CD4-positive, alpha-beta T cell (primary cell): ENCODE results near the gene ANO5. TPM values are rescaled to one million over a fixed set of nuclear protein-coding genes. Genes with fewer than 3 reads are reported as not detected.

Source experiments
- ATAC-seq: fragments of 200-7000 bp; cut with Tn5 transposase; one replicate; pipeline ENCODE4 v1.10.0; 2022; ENCODE audit warnings: mild to moderate bottlenecking; ENCODE audit not compliant: poor library complexity
- CTCF ChIA-PET: fragments of 350-600 bp; sonication (Branson Sonifier 250); formaldehyde crosslinking; loops from one replicate; lab custom pipeline; 2021; ENCODE audit warnings: antibody characterized with exemption, inconsistent platforms; lab: Charles Lee
- POLR2A ChIA-PET: fragments of 350-600 bp; sonication (Branson Sonifier 250); formaldehyde crosslinking; loops from one replicate; lab custom pipeline; 2021; ENCODE audit warnings: antibody characterized with exemption, inconsistent platforms; lab: Charles Lee
- DNase-seq, 14 experiments: peaks; one replicate each; pipeline ENCODE4 v3.0.0-alpha.2; 2013 to 2020; ENCODE audit warnings: mixed read lengths in 2 of 14
- H3K27ac ChIP-seq, 2 donors: one replicate each; pipeline versions ENCODE4 v1.5.1 to v1.7.0; 2013; ENCODE audit warnings: low read length in 2 of 2, low read depth in 1 of 2, mild to moderate bottlenecking in 1 of 2
- H3K27me3 ChIP-seq, 2 experiments: 1 replicate in 1 of 2; 2 replicates in 1 of 2; pipeline versions ENCODE4 v1.6.1 to v1.7.0; 2013; ENCODE audit warnings: low read length in 2 of 2, control low read depth in 1 of 2, mild to moderate bottlenecking in 1 of 2, moderate library complexity in 1 of 2; ENCODE audit not compliant: insufficient read depth in 2 of 2, control insufficient read depth in 1 of 2
- H3K36me3 ChIP-seq: one replicate; pipeline ENCODE4 v1.6.1; 2013; ENCODE audit warnings: low read length, control low read depth; ENCODE audit not compliant: insufficient read depth
- H3K4me1 ChIP-seq: one replicate; pipeline ENCODE4 v1.6.1; 2013; ENCODE audit warnings: low read length, control low read depth; ENCODE audit not compliant: insufficient read depth
- H3K4me3 ChIP-seq: one replicate; pipeline ENCODE4 v1.5.1; 2013; ENCODE audit warnings: mild to moderate bottlenecking, low read length, moderate library complexity
- H3K9me3 ChIP-seq, 2 experiments: 1 replicate in 1 of 2; 2 replicates in 1 of 2; pipeline versions ENCODE4 v1.6.1 to v1.7.0; 2013; ENCODE audit warnings: low read length in 2 of 2, mild to moderate bottlenecking in 2 of 2, control low read depth in 1 of 2, moderate library complexity in 1 of 2; ENCODE audit not compliant: control insufficient read depth in 1 of 2, insufficient read depth in 1 of 2
- H3K27ac Mint-ChIP-seq: one replicate; pipeline ENCODE4 v1.8.0; 2020; ENCODE audit warnings: mixed read lengths
- H3K27me3 Mint-ChIP-seq: one replicate; pipeline ENCODE4 v1.8.0; 2021; ENCODE audit warnings: mixed read lengths
- H3K36me3 Mint-ChIP-seq: one replicate; pipeline ENCODE4 v1.8.0; 2021; ENCODE audit warnings: low read depth, mixed read lengths
- H3K4me1 Mint-ChIP-seq: one replicate; pipeline ENCODE4 v1.8.0; 2021; ENCODE audit warnings: low read depth, mixed read lengths
- H3K4me3 Mint-ChIP-seq: one replicate; pipeline ENCODE4 v1.8.0; 2020; ENCODE audit warnings: mild to moderate bottlenecking, mixed read lengths
- H3K9me3 Mint-ChIP-seq: one replicate; pipeline ENCODE4 v1.8.0; 2020; ENCODE audit warnings: mixed read lengths
- intact Hi-C, 2 experiments: fragments of 100-400 bp; cut with DNase I in 1 of 2; cut with micrococcal nuclease in 1 of 2; formaldehyde crosslinking; loops; one replicate each; pipeline versions ENCODE4 v1.15.1 to v1.9.0; 2023 to 2025; cut with DNase I, micrococcal nuclease
- total RNA-seq, 174 experiments: library from RNA in 2 of 174; stranded (reverse) in 2 of 174; gene quantifications; one replicate each; pipeline ENCODE4 v1.2.3 and lab custom pipeline; 2021 to 2026
- TF ChIP-seq, protein P1 (sequence below): fragments of 200-600 bp; IDR thresholded peaks from one replicate; pipeline ENCODE4 v1.8.0; 2022; ENCODE audit warnings: antibody characterized with exemption, mild to moderate bottlenecking

The ANO5 gene
- total RNA-seq, 2 experiments from 2014 or later = not detected

DNA sequence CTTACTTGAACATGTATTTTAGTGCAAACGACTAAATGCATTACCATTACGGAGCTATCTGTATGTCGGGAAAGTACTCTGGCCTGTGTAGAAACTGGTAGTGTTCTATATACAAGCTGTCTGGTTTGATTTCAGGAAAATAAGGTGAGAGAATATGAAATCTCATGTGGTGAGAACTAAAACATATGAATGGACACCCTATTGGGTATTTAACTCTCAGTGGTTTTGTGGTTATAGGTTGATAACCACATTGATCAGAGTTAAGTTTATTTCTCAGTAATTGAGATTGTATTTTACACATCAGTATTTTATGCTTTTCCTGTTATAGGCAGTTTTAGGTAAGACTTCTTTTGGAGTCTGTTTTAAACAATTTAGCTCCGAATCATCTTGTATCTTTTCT lies 10.4 kb downstream of the ANO5 start:
- Histone ChIP-seq H3K27me3 (no peaks in the 10 kb centered on the region), H3K36me3 (no peaks in the 10 kb centered on the region), H3K4me1 (no peaks in the 10 kb centered on the region), H3K27ac (no peak overlapping the region), H3K9me3 (no peaks in the 10 kb centered on the region), H3K4me3 (no peak overlapping the region)
- H3K36me3 Mint-ChIP-seq = no peaks in the 10 kb centered on the region
- ATAC-seq (no peak), DNase-seq (no peak)
- TF ChIP-seq, protein P1, sequence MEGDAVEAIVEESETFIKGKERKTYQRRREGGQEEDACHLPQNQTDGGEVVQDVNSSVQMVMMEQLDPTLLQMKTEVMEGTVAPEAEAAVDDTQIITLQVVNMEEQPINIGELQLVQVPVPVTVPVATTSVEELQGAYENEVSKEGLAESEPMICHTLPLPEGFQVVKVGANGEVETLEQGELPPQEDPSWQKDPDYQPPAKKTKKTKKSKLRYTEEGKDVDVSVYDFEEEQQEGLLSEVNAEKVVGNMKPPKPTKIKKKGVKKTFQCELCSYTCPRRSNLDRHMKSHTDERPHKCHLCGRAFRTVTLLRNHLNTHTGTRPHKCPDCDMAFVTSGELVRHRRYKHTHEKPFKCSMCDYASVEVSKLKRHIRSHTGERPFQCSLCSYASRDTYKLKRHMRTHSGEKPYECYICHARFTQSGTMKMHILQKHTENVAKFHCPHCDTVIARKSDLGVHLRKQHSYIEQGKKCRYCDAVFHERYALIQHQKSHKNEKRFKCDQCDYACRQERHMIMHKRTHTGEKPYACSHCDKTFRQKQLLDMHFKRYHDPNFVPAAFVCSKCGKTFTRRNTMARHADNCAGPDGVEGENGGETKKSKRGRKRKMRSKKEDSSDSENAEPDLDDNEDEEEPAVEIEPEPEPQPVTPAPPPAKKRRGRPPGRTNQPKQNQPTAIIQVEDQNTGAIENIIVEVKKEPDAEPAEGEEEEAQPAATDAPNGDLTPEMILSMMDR = no peak
- no peaks in the 10 kb centered on the region for H3K9me3 Mint-ChIP-seq
- H3K27me3 Mint-ChIP-seq = no peaks in the 10 kb centered on the region
- H3K27ac Mint-ChIP-seq = no peak overlapping the region
- ChIA-PET POLR2A (no interaction called here), CTCF (no interaction called here)
- no peaks in the 10 kb centered on the region for H3K4me1 Mint-ChIP-seq
- intact Hi-C loops = no loop called here
- H3K4me3 Mint-ChIP-seq = no peak overlapping the region

DNA sequence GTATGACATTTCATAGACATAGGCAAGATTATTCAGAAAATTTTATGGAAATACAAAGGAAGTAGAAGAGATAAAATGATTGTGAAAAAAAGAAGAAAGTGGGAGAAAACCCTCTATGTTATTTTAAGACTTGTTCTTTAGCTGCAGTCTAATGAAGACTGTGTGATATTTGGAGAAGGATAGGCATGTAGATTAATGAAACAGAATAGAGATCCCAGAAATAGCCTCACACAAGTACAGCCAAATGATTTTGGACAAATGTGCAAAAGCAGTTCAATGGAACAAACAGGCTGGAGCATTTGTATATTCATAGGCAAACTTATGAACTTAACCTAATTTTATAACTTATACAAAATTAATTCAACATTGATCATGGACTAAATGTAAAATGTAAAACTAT lies 14.3 kb downstream of the ANO5 start:
- H3K9me3 Mint-ChIP-seq = no peaks in the 10 kb centered on the region
- ATAC-seq (no peak), DNase-seq (no peak)
- intact Hi-C loops = no loop called here
- H3K27me3 Mint-ChIP-seq = no peaks in the 10 kb centered on the region
- H3K27ac Mint-ChIP-seq = no peak overlapping the region
- no peaks in the 10 kb centered on the region for H3K36me3 Mint-ChIP-seq
- Histone ChIP-seq H3K4me1 (no peaks in the 10 kb centered on the region), H3K4me3 (no peak overlapping the region), H3K27ac (no peak overlapping the region), H3K36me3 (no peaks in the 10 kb centered on the region), H3K27me3 (no peaks in the 10 kb centered on the region), H3K9me3 (no peaks in the 10 kb centered on the region)
- TF ChIP-seq, protein P1 = no peak
- POLR2A ChIA-PET = no interaction called here
- no peak overlapping the region for H3K4me3 Mint-ChIP-seq
- CTCF ChIA-PET = interaction anchor here (1.9 kb wide), 1 partner anchor 13 kb away, joined by 5 read pairs; no protein-coding TSS in a partner anchor
- no peaks in the 10 kb centered on the region for H3K4me1 Mint-ChIP-seq

DNA sequence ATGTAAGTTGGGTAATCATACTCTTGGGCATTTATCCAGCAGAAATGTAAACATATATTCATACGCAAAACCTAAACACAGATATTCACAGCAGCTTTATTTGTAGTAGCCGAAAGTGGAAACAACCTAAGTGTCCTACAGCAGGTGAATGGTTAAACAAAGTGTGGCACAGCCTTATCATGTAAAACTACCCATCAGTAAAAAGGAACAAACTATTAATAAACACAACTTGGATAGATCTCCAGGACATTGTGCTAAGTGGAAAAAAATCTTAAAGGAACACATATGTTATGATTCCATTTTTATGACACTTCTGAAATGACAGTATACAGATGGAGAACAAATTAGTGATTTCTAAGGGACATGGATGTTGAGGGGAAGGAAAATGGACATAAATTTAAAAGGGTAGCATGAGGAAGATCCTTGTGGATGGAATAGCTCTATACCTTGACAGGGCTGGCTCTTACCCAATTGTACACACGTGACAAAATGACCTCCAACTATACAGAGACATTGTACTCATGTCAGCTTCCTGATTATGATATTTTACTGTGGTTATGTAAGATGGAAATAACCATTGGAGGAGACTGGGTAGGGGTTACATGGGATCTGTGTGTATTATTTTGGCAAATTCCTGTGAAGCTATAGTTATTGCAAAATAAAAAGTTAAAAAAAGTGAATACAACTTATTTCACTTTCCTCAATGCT lies 15.4 kb downstream of the ANO5 start:
- Histone ChIP-seq H3K27ac (no peak overlapping the region), H3K9me3 (no peaks in the 10 kb centered on the region), H3K4me3 (no peak overlapping the region), H3K27me3 (no peaks in the 10 kb centered on the region), H3K4me1 (no peaks in the 10 kb centered on the region), H3K36me3 (no peaks in the 10 kb centered on the region)
- DNase-seq (no peak), ATAC-seq (no peak)
- intact Hi-C loops = no loop called here
- Mint-ChIP-seq H3K9me3 (no peaks in the 10 kb centered on the region), H3K4me1 (no peaks in the 10 kb centered on the region), H3K36me3 (no peaks in the 10 kb centered on the region), H3K27me3 (no peaks in the 10 kb centered on the region), H3K4me3 (no peak overlapping the region), H3K27ac (no peak overlapping the region)
- TF ChIP-seq, protein P1 = no peak
- ChIA-PET CTCF (no interaction called here), POLR2A (no interaction called here)
